ENCODE measurements around the gene CFAP100.

Gene CFAP100

GRCh38 chr3:126371096-126371705 is 23.5 kb upstream of the CFAP100 start:
- no peak overlapping the region for H3K4me2 ChIP-seq (ENCODE audit: insufficient read depth, low read length, poor library complexity, severe bottlenecking)
- no peak overlapping the region for H4K8ac ChIP-seq (ENCODE audit: low read depth, low read length)
- no peak overlapping the region for H2BK12ac ChIP-seq (ENCODE audit: low read length)
- peak overlapping the region; percentile 93 for H2AK5ac ChIP-seq (ENCODE audit: low read depth, low read length)
- H3K9ac ChIP-seq (ENCODE audit: low read depth, low read length, poor library complexity), result no peak overlapping the region
- H3K9me3 ChIP-seq (replicated peaks in 1 of 2; ENCODE audit: control insufficient read depth in 2 of 2, insufficient read depth in 1 of 2, low read depth in 1 of 2, low read length in 2 of 2), result no peaks in the 10 kb centered on the region
- H3K27ac ChIP-seq (replicated peaks; ENCODE audit: low read length), result no peak overlapping the region
- H3K4ac ChIP-seq (ENCODE audit: low read length), result no peak overlapping the region
- no peaks in the 10 kb centered on the region for H3K4me1 ChIP-seq (ENCODE audit: control insufficient read depth in 2 of 2, insufficient read depth in 1 of 2, low read depth in 1 of 2, low read length in 2 of 2)
- H4K91ac ChIP-seq (ENCODE audit: low read depth, low read length, poor library complexity), result peak overlapping the region; percentile 32
- peak overlapping the region; percentile 31 for H3K14ac ChIP-seq (ENCODE audit: low read length)
- no CpG with 5 or more reads among the region's 22 CpGs for WGBS, 2 donors (ENCODE audit: extremely low coverage in 2 of 2, insufficient read length in 2 of 2, insufficient replicate concordance in 1 of 2)
- H3K4me3 ChIP-seq (ENCODE audit: low read length in 2 of 2), result no peak overlapping the region
- H3K18ac ChIP-seq (ENCODE audit: low read length), result peak overlapping the region; percentile 30
- no peaks in the 10 kb centered on the region for H3K79me1 ChIP-seq (ENCODE audit: low read depth, low read length)
- H3K27me3 ChIP-seq (ENCODE audit: control insufficient read depth in 3 of 3, insufficient read depth in 3 of 3, low read depth in 1 of 3, low read length in 3 of 3), result peaks cover 0 to 2% (median 0%) of the 10 kb centered on the region in 3 experiments
- no peaks in the 10 kb centered on the region for H3K36me3 ChIP-seq (replicated peaks in 1 of 2; ENCODE audit: control insufficient read depth in 2 of 2, insufficient read depth in 2 of 2, low read length in 2 of 2)
- H3K23ac ChIP-seq (ENCODE audit: low read depth, low read length, poor library complexity), result peak overlapping the region; percentile 39
- H2BK5ac ChIP-seq (ENCODE audit: low read length), result peak overlapping the region; percentile 30
- peak overlapping the region; percentile 11 for H2BK120ac ChIP-seq (ENCODE audit: low read depth, low read length)
- DNase-seq (ENCODE audit: low spot score), result no peak
- H2AFZ ChIP-seq (ENCODE audit: low read length), result no peak overlapping the region
- no peak overlapping the region for H2BK15ac ChIP-seq (ENCODE audit: low read length)

DNA sequence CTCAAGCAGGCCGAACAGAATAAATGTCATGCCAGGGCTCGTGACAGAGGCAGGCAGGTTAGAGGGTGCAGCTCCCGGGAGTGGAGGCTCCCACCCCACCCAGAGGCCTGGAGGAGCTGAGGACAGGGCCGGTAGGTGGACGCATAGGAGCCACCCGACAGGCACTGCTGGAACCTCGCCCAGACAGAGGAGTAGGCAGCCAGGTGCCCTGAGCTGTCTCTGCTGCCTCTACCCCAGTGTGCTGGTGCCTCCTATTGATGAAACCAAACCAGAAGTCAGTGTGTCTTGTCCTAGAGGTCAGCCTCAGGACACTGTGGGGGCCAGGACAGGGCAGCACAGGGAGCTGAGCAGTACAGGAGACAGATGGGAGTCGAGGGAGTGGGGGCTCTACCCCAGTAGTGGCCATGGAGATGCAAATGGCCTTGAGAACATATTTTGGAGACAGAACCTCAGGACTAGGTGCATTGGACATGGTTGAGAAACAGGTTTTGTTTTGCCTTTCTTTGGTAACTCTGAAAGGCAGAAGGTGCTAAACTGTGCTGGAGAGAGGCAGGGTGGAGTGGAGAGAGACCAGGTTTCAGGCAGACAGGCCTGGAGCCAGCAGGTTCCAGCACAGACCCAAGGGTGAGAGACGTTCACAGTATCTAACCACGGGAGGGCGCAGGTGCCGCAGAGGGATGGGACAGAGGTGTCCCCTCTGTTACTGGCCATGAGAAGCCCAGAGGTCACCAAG is 22.1 kb upstream of the CFAP100 start:
- Histone ChIP-seq H3K4me3 (ENCODE audit: low read length in 2 of 2) (no peak overlapping the region), H2AFZ (ENCODE audit: low read length) (no peak overlapping the region), H3K23ac (ENCODE audit: low read depth, low read length, poor library complexity) (no peak overlapping the region), H3K14ac (ENCODE audit: low read length) (no peak overlapping the region), H3K4ac (ENCODE audit: low read length) (no peak overlapping the region), H3K27ac (replicated peaks; ENCODE audit: low read length) (no peak overlapping the region), H3K36me3 (replicated peaks in 1 of 2; ENCODE audit: control insufficient read depth in 2 of 2, insufficient read depth in 2 of 2, low read length in 2 of 2) (no peaks in the 10 kb centered on the region), H2BK15ac (ENCODE audit: low read length) (no peak overlapping the region), H3K27me3 (ENCODE audit: control insufficient read depth in 3 of 3, insufficient read depth in 3 of 3, low read depth in 1 of 3, low read length in 3 of 3) (peaks cover 0 to 13% (median 0%) of the 10 kb centered on the region in 3 experiments), H3K18ac (ENCODE audit: low read length) (peak overlapping the region; percentile 81), H2BK5ac (ENCODE audit: low read length) (no peak overlapping the region), H2BK120ac (ENCODE audit: low read depth, low read length) (peak overlapping the region; percentile 43), H3K4me2 (ENCODE audit: insufficient read depth, low read length, poor library complexity, severe bottlenecking) (no peak overlapping the region), H4K91ac (ENCODE audit: low read depth, low read length, poor library complexity) (no peak overlapping the region), H4K8ac (ENCODE audit: low read depth, low read length) (no peak overlapping the region), H3K9me3 (replicated peaks in 1 of 2; ENCODE audit: control insufficient read depth in 2 of 2, insufficient read depth in 1 of 2, low read depth in 1 of 2, low read length in 2 of 2) (no peaks in the 10 kb centered on the region), H3K4me1 (ENCODE audit: control insufficient read depth in 2 of 2, insufficient read depth in 1 of 2, low read depth in 1 of 2, low read length in 2 of 2) (no peaks in the 10 kb centered on the region), H3K9ac (ENCODE audit: low read depth, low read length, poor library complexity) (no peak overlapping the region), H2AK5ac (ENCODE audit: low read depth, low read length) (peak overlapping the region; percentile 49), H2BK12ac (ENCODE audit: low read length) (no peak overlapping the region), H3K79me1 (ENCODE audit: low read depth, low read length) (no peaks in the 10 kb centered on the region)
- DNase-seq (ENCODE audit: low spot score), result no peak
- no CpG with 5 or more reads among the region's 12 CpGs for WGBS, 2 donors (ENCODE audit: extremely low coverage in 2 of 2, insufficient read length in 2 of 2, insufficient replicate concordance in 1 of 2)

DNA sequence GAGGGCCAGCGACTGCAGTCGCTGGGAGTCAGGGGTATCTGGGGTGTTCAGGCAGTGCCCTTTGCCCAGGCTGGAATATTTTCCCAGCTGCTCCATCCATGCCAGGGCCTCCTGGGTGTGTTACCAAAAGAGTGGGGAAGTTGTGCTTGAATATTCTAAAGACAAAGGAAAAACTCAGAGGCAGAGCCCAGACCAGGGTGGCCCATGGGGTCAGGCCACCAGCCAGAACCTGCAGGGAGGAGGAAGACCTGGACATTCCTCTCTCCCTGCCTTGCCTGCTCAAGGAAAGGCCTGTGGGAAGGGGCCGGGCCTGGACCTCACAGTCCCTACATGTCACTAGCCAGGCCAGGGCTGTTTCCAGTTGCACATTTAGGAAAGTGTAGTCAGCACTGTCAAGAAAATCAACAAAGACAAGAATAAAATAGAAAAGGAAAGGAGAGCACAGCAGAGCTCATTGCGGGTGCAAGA is 21.5 kb upstream of the CFAP100 start:
- Histone ChIP-seq H3K36me3 (replicated peaks in 1 of 2; ENCODE audit: control insufficient read depth in 2 of 2, insufficient read depth in 2 of 2, low read length in 2 of 2) (no peaks in the 10 kb centered on the region), H3K9ac (ENCODE audit: low read depth, low read length, poor library complexity) (no peak overlapping the region), H3K14ac (ENCODE audit: low read length) (no peak overlapping the region), H2AFZ (ENCODE audit: low read length) (no peak overlapping the region), H4K91ac (ENCODE audit: low read depth, low read length, poor library complexity) (no peak overlapping the region), H3K4me2 (ENCODE audit: insufficient read depth, low read length, poor library complexity, severe bottlenecking) (no peak overlapping the region), H3K27ac (replicated peaks; ENCODE audit: low read length) (no peak overlapping the region), H2BK5ac (ENCODE audit: low read length) (no peak overlapping the region), H3K79me1 (ENCODE audit: low read depth, low read length) (no peaks in the 10 kb centered on the region), H2BK120ac (ENCODE audit: low read depth, low read length) (no peak overlapping the region), H3K27me3 (ENCODE audit: control insufficient read depth in 3 of 3, insufficient read depth in 3 of 3, low read depth in 1 of 3, low read length in 3 of 3) (peaks cover 0 to 13% (median 0%) of the 10 kb centered on the region in 3 experiments), H3K4me1 (ENCODE audit: control insufficient read depth in 2 of 2, insufficient read depth in 1 of 2, low read depth in 1 of 2, low read length in 2 of 2) (no peaks in the 10 kb centered on the region), H2BK12ac (ENCODE audit: low read length) (no peak overlapping the region), H2BK15ac (ENCODE audit: low read length) (no peak overlapping the region), H3K4ac (ENCODE audit: low read length) (no peak overlapping the region), H3K4me3 (ENCODE audit: low read length in 2 of 2) (no peak overlapping the region), H2AK5ac (ENCODE audit: low read depth, low read length) (peak overlapping the region; percentile 30), H3K18ac (ENCODE audit: low read length) (peak overlapping the region; percentile 81), H3K23ac (ENCODE audit: low read depth, low read length, poor library complexity) (no peak overlapping the region), H3K9me3 (replicated peaks in 1 of 2; ENCODE audit: control insufficient read depth in 2 of 2, insufficient read depth in 1 of 2, low read depth in 1 of 2, low read length in 2 of 2) (no peaks in the 10 kb centered on the region), H4K8ac (ENCODE audit: low read depth, low read length) (no peak overlapping the region)
- no CpG with 5 or more reads among the region's 4 CpGs for WGBS, 2 donors (ENCODE audit: extremely low coverage in 2 of 2, insufficient read length in 2 of 2, insufficient replicate concordance in 1 of 2)
- DNase-seq (ENCODE audit: low spot score), result no peak
